T47D (cell line): ENCODE data around the gene TFAP2E.

Source experiments
- DNase-seq, 2 experiments: peaks; one replicate each; pipeline versions ENCODE4 v3.0.0 to v3.0.0-alpha.2; 2011 to 2012; ENCODE audit warnings: low read depth in 1 of 2, low spot score in 1 of 2
- JUND ChIP-seq: IDR thresholded peaks from 2 replicates; pipeline ENCODE4 v1.6.1; 2012; ENCODE audit warnings: low read depth
- in situ Hi-C: cut with HindIII; loops from 2 replicates; pipeline ENCODE4 v1.10.0; 2016; ENCODE audit warnings: low sequenced_read_pairs, low pct_unique_long_range_greater_than_20kb

Gene TFAP2E

GRCh38 chr1:35560256-35561225, 12.6 kb upstream of the TFAP2E start:
- DNase-seq = no peak
- TF ChIP-seq JUND = no peak
- in situ Hi-C loops = no loop called here

- in situ Hi-C loops = no loop called here
- no peak for DNase-seq
- no peak for TF ChIP-seq JUND
Measured at GRCh38 chr1:35561297-35561971, 11.7 kb upstream of the TFAP2E start.

- in situ Hi-C loops = no loop called here
- no peak for TF ChIP-seq JUND
- no peak for DNase-seq
Measured at GRCh38 chr1:35561972-35562680, 11.0 kb upstream of the TFAP2E start.

GRCh38 chr1:35563166-35563565, 9.9 kb upstream of the TFAP2E start:
- TF ChIP-seq JUND = no peak
- no peak for DNase-seq
- in situ Hi-C loops = no loop called here

- TF ChIP-seq JUND = no peak
- DNase-seq = peak; percentile 82
- in situ Hi-C loops = no loop called here
Measured at GRCh38 chr1:35564037-35564883, 8.9 kb upstream of the TFAP2E start.

GRCh38 chr1:35564884-35565741, 8.0 kb upstream of the TFAP2E start:
- no peak for DNase-seq
- in situ Hi-C loops = no loop called here
- TF ChIP-seq JUND = no peak

- no peak for TF ChIP-seq JUND
- DNase-seq = no peak
- in situ Hi-C loops = no loop called here
Measured at GRCh38 chr1:35565742-35566133, 7.4 kb upstream of the TFAP2E start.

- TF ChIP-seq JUND = no peak
- DNase-seq = no peak
- in situ Hi-C loops = no loop called here
Measured at GRCh38 chr1:35567947-35568558, 5.1 kb upstream of the TFAP2E start.

- in situ Hi-C loops = no loop called here
- TF ChIP-seq JUND = no peak
- DNase-seq = peak; percentile 67 to 74
Measured at GRCh38 chr1:35568975-35569395, 4.1 kb upstream of the TFAP2E start.

GRCh38 chr1:35569936-35570335, 3.2 kb upstream of the TFAP2E start:
- no peak for DNase-seq
- in situ Hi-C loops = no loop called here
- no peak for TF ChIP-seq JUND
